Measurements from ENCODE around the gene PACSIN2.

The PACSIN2 gene

GRCh38 chr22:42871146-42872050 is 143.6 kb downstream of the PACSIN2 start:
- Histone ChIP-seq H3K27ac (ENCODE audit: low read depth, low read length) (no peak overlapping the region), H3K4me3 (ENCODE audit: low read length) (no peak overlapping the region), H3K4me2 (ENCODE audit: low read length) (no peak overlapping the region), H3K4me1 (ENCODE audit: control insufficient read depth, low read length) (no peaks in the 10 kb centered on the region), H3K36me3 (ENCODE audit: control insufficient read depth, low read length) (peaks cover 19% of the 10 kb centered on the region), H3K9me3 (ENCODE audit: control insufficient read depth, insufficient read depth, low read length) (no peaks in the 10 kb centered on the region), H3K27me3 (ENCODE audit: control insufficient read depth, low read length) (no peaks in the 10 kb centered on the region), H4K20me1 (ENCODE audit: control insufficient read depth, insufficient read depth, low read depth, low read length) (0 out of 2 replicates have a peak, but pooled peaks cover 3% of the 10 kb centered on the region), H3K9me2 (replicated peaks; ENCODE audit: control insufficient read depth, low read length) (no peaks in the 10 kb centered on the region), H3K79me2 (ENCODE audit: control insufficient read depth, low read length) (no peaks in the 10 kb centered on the region), H3F3A (ENCODE audit: control insufficient read depth, insufficient read depth) (no peaks in the 10 kb centered on the region)
- TF ChIP-seq, protein P1, sequence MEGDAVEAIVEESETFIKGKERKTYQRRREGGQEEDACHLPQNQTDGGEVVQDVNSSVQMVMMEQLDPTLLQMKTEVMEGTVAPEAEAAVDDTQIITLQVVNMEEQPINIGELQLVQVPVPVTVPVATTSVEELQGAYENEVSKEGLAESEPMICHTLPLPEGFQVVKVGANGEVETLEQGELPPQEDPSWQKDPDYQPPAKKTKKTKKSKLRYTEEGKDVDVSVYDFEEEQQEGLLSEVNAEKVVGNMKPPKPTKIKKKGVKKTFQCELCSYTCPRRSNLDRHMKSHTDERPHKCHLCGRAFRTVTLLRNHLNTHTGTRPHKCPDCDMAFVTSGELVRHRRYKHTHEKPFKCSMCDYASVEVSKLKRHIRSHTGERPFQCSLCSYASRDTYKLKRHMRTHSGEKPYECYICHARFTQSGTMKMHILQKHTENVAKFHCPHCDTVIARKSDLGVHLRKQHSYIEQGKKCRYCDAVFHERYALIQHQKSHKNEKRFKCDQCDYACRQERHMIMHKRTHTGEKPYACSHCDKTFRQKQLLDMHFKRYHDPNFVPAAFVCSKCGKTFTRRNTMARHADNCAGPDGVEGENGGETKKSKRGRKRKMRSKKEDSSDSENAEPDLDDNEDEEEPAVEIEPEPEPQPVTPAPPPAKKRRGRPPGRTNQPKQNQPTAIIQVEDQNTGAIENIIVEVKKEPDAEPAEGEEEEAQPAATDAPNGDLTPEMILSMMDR (IDR thresholded peaks at IDR 0.05; ENCODE audit: low read depth, low read length, poor library complexity, severe bottlenecking) = no peak

DNA sequence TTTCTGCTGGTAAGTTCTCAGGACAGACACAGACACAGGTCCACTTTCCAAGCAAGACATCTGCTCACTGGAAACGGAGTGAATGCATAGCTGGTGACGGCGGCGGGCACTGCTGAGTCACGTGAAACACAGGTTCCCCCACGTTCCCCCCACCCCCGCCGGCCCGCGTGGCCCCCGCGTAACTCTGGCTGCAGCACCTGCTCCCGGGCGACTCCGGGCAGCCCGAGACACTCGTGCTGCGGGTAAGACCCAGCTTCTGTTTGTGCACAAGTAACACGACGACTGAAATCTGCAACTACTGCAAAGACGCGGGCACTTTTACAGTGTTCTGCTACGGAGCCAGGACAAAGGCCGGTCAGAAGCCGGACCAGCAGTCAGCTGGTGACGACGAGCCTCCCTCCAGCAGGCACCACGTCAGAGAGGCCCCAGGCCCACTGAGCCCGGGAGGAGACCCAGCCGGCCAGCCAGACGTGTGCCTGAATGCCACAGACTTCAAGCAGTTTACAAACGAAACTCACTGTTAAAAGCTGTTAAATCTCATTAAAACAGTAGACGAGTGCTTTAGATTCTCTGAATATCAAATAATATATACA is 145.0 kb downstream of the PACSIN2 start:
- Histone ChIP-seq H3K79me2 (ENCODE audit: control insufficient read depth, low read length) (no peaks in the 10 kb centered on the region), H3K4me3 (ENCODE audit: low read length) (no peak overlapping the region), H3K4me1 (ENCODE audit: control insufficient read depth, low read length) (no peaks in the 10 kb centered on the region), H4K20me1 (ENCODE audit: control insufficient read depth, insufficient read depth, low read depth, low read length) (0 out of 2 replicates have a peak, but pooled peaks cover 3% of the 10 kb centered on the region), H3K36me3 (ENCODE audit: control insufficient read depth, low read length) (peaks cover 13% of the 10 kb centered on the region; the same call in 1 of the 2 replicates), H3K27ac (ENCODE audit: low read depth, low read length) (no peak overlapping the region), H3K9me2 (replicated peaks; ENCODE audit: control insufficient read depth, low read length) (no peaks in the 10 kb centered on the region), H3K4me2 (ENCODE audit: low read length) (no peak overlapping the region), H3F3A (ENCODE audit: control insufficient read depth, insufficient read depth) (no peaks in the 10 kb centered on the region), H3K9me3 (ENCODE audit: control insufficient read depth, insufficient read depth, low read length) (no peaks in the 10 kb centered on the region), H3K27me3 (ENCODE audit: control insufficient read depth, low read length) (no peaks in the 10 kb centered on the region)
- TF ChIP-seq, protein P1 (IDR thresholded peaks at IDR 0.05; ENCODE audit: low read depth, low read length, poor library complexity, severe bottlenecking) = no peak
- TF ChIP-seq EZH2phosphoT487 (IDR thresholded peaks at IDR 0.05; ENCODE audit: borderline replicate concordance, low read length) = no peak

DNA sequence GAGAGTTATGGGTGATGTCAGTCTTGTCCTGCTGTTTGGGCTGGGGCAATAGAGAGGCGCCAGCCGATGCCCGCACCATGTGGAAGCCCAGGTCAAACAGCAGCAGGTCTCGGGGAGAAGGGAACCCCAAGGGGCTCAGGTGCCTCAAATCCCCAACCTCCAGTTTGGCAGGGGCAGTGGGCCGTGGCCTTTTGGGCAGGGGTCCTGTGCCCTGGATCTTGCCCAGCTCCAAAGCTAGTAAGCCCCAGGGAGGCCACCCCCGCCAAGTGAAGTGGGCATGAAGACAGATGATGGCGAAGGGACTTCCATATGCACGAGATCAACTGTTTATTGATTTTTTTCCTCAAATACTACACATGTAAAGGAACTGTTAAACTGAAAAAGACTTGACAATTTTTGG is 145.5 kb downstream of the PACSIN2 start:
- Histone ChIP-seq H3K27me3 (ENCODE audit: control insufficient read depth, low read length) (no peaks in the 10 kb centered on the region), H3K4me1 (ENCODE audit: control insufficient read depth, low read length) (peaks cover 4% of the 10 kb centered on the region), H3K36me3 (ENCODE audit: control insufficient read depth, low read length) (peaks cover 12% of the 10 kb centered on the region; the same call in 1 of the 2 replicates), H3K79me2 (ENCODE audit: control insufficient read depth, low read length) (no peaks in the 10 kb centered on the region), H3F3A (ENCODE audit: control insufficient read depth, insufficient read depth) (no peaks in the 10 kb centered on the region), H3K9me3 (ENCODE audit: control insufficient read depth, insufficient read depth, low read length) (no peaks in the 10 kb centered on the region), H4K20me1 (ENCODE audit: control insufficient read depth, insufficient read depth, low read depth, low read length) (0 out of 2 replicates have a peak, but pooled peaks cover 3% of the 10 kb centered on the region), H3K4me2 (ENCODE audit: low read length) (no peak overlapping the region), H3K27ac (ENCODE audit: low read depth, low read length) (no peak overlapping the region), H3K9me2 (replicated peaks; ENCODE audit: control insufficient read depth, low read length) (no peaks in the 10 kb centered on the region), H3K4me3 (ENCODE audit: low read length) (no peak overlapping the region)
- TF ChIP-seq EZH2phosphoT487 (IDR thresholded peaks at IDR 0.05; ENCODE audit: borderline replicate concordance, low read length) = no peak
- TF ChIP-seq, protein P1 (IDR thresholded peaks at IDR 0.05; ENCODE audit: low read depth, low read length, poor library complexity, severe bottlenecking) = no peak

Data from DOHH2 (cell line).